Astrocyte (in vitro differentiated cells and primary cell): ENCODE data around the gene MS4A14.

Experiments used
- CTCF ChIP-seq: IDR thresholded peaks from 2 replicates; pipeline ENCODE4 v1.5.1; 2011; ENCODE audit warnings: low read depth, mild to moderate bottlenecking, inconsistent platforms, low read length, moderate library complexity; ENCODE audit not compliant: insufficient read depth
- EZH2 ChIP-seq: IDR thresholded peaks from 2 replicates; pipeline ENCODE4 v1.6.1; 2012; ENCODE audit warnings: mild to moderate bottlenecking, low read length, inconsistent platforms; ENCODE audit not compliant: insufficient read depth

GRCh38 chr11:60454212-60454611 is 58.0 kb downstream of the MS4A14 start:
- TF ChIP-seq CTCF: no peak
- no peak for TF ChIP-seq EZH2
